T47D (cell line): Measurements from ENCODE around the gene RAB3B.

ENCODE experiments used
- DNase-seq, 2 experiments: peaks; one replicate each; pipeline versions ENCODE4 v3.0.0 to v3.0.0-alpha.2; 2011 to 2012; ENCODE audit warnings: low read depth in 1 of 2, low spot score in 1 of 2
- JUND ChIP-seq: IDR thresholded peaks from 2 replicates; pipeline ENCODE4 v1.6.1; 2012; ENCODE audit warnings: low read depth
- in situ Hi-C: cut with HindIII; loops from 2 replicates; pipeline ENCODE4 v1.10.0; 2016; ENCODE audit warnings: low sequenced_read_pairs, low pct_unique_long_range_greater_than_20kb

RAB3B gene

GRCh38 chr1:51859333-51859732 is 131.2 kb downstream of the RAB3B start:
- TF ChIP-seq JUND, result no peak
- DNase-seq, result no peak
- in situ Hi-C loops, result no loop called here

- DNase-seq, result no peak
- in situ Hi-C loops, result no loop called here
- TF ChIP-seq JUND, result no peak
These were observed 131.6 kb downstream of the RAB3B start for GRCh38 chr1:51858892-51859291.
